ENCODE data around the gene SERPINI1. TPM values are rescaled to one million over a fixed set of nuclear protein-coding genes. Genes with fewer than 3 reads are reported as not detected.

Gene SERPINI1
- polyA plus RNA-seq, 4 donors = 34.7 to 1,047 (median 63.1) TPM

Other genes starting within 250 kb of the SERPINI1 start
- 1 to 10 TPM in 3 of 4 donors, under 1 TPM in 1; 0.25 to 2.7 (median 1.8) TPM for gene WDR49, start 81.8 kb upstream of the SERPINI1 start, polyA plus RNA-seq (ENCODE audit: insufficient read length in 4 of 4)
- 10 to 100 TPM; 61.5 to 88.6 (median 66.7) TPM for gene PDCD10, start 829 bp upstream of the SERPINI1 start, polyA plus RNA-seq (ENCODE audit: insufficient read length in 4 of 4)